ENCODE measurements around the gene CCDC85C.

The CCDC85C gene

GRCh38 chr14:99552572-99553216, 51.3 kb downstream of the CCDC85C start:
- no peak for DNase-seq

- DNase-seq, result no peak
Measured at GRCh38 chr14:99552021-99552553, 51.9 kb downstream of the CCDC85C start.

GRCh38 chr14:99551034-99551922, 52.7 kb downstream of the CCDC85C start:
- no peak for DNase-seq

- DNase-seq, result no peak
Measured at GRCh38 chr14:99550387-99550992, 53.5 kb downstream of the CCDC85C start.

GRCh38 chr14:99549684-99550083, 54.3 kb downstream of the CCDC85C start:
- no peak for DNase-seq

- no peak for DNase-seq
Measured at GRCh38 chr14:99548871-99549515, 55.0 kb downstream of the CCDC85C start.

GRCh38 chr14:99548255-99548654, 55.8 kb downstream of the CCDC85C start:
- no peak for DNase-seq

- peak; percentile 38 to 47 for DNase-seq
Measured at GRCh38 chr14:99546234-99546879, 57.6 kb downstream of the CCDC85C start.

- DNase-seq, result no peak
Measured at GRCh38 chr14:99545586-99545985, 58.4 kb downstream of the CCDC85C start.

- DNase-seq, result no peak
Measured at GRCh38 chr14:99544991-99545390, 59.0 kb downstream of the CCDC85C start.

GRCh38 chr14:99543985-99544384, 60.0 kb downstream of the CCDC85C start:
- DNase-seq, result no peak

GRCh38 chr14:99543370-99543769, 60.6 kb downstream of the CCDC85C start:
- no peak for DNase-seq

GRCh38 chr14:99542566-99542965, 61.4 kb downstream of the CCDC85C start:
- no peak for DNase-seq

GRCh38 chr14:99541677-99542470, 62.1 kb downstream of the CCDC85C start:
- no peak for DNase-seq

- DNase-seq, result no peak
Measured at GRCh38 chr14:99541211-99541610, 62.8 kb downstream of the CCDC85C start.

- DNase-seq, result no peak
Measured at GRCh38 chr14:99540196-99541032, 63.6 kb downstream of the CCDC85C start.

GRCh38 chr14:99539491-99539890, 64.5 kb downstream of the CCDC85C start:
- no peak for DNase-seq

- no peak for DNase-seq
Measured at GRCh38 chr14:99538733-99539132, 65.3 kb downstream of the CCDC85C start.

- DNase-seq, result no peak
Measured at GRCh38 chr14:99538275-99538674, 65.7 kb downstream of the CCDC85C start.

GRCh38 chr14:99537399-99537798, 66.6 kb downstream of the CCDC85C start:
- no peak for DNase-seq
